H1 (cell line): ENCODE data around the gene VRK2. TPM values are rescaled to one million over a fixed set of nuclear protein-coding genes. Genes with fewer than 3 reads are reported as not detected.

Experiments
- CTCF ChIA-PET: fragments of 300-600 bp; sonication (Branson Sonifier 250); formaldehyde crosslinking; loops from one replicate; lab custom pipeline; 2021; ENCODE audit not compliant: partially characterized antibody; lab: Charles Lee
- POLR2A ChIA-PET: fragments of 300-600 bp; sonication (Branson Sonifier 250); formaldehyde crosslinking; loops from one replicate; lab custom pipeline; 2021; ENCODE audit warnings: inconsistent platforms; ENCODE audit not compliant: partially characterized antibody; lab: Charles Lee
- DNase-seq, 2 experiments: peaks; one replicate each; pipeline versions ENCODE4 v3.0.0 to v3.0.0-alpha.2; 2010 to 2022; ENCODE audit warnings: low spot score in 2 of 2, low read depth in 1 of 2, mixed read lengths in 1 of 2
- FAIRE-seq: peaks from 2 replicates; lab custom pipeline; 2011; peaks lifted over from hg19 to GRCh38; lab: Jason Lieb, UNC
- H2AFZ ChIP-seq: 2 replicates; pipeline ENCODE4 v1.8.1; 2012; ENCODE audit warnings: low read length, inconsistent platforms
- H2AK5ac ChIP-seq: 2 replicates; pipeline ENCODE4 v1.6.1; 2013; ENCODE audit warnings: low read depth, low read length
- H2BK120ac ChIP-seq: replicated peaks from 2 replicates; pipeline ENCODE3; 2013; ENCODE audit warnings: low read depth, low read length, inconsistent platforms
- H2BK12ac ChIP-seq: 2 replicates; pipeline ENCODE4 v1.6.1; 2013; ENCODE audit warnings: low read depth, low read length
- H2BK15ac ChIP-seq: 2 replicates; pipeline ENCODE4 v1.6.1; 2013; ENCODE audit warnings: low read length
- H2BK20ac ChIP-seq: 2 replicates; pipeline ENCODE4 v1.6.1; 2013; ENCODE audit warnings: low read length
- H2BK5ac ChIP-seq: 2 replicates; pipeline ENCODE4 v1.6.1; 2013; ENCODE audit warnings: low read depth, low read length
- H3K14ac ChIP-seq: 2 replicates; pipeline ENCODE4 v1.6.1; 2013; ENCODE audit warnings: inconsistent platforms; ENCODE audit not compliant: insufficient read length
- H3K18ac ChIP-seq: 2 replicates; pipeline ENCODE4 v1.6.1; 2013; ENCODE audit warnings: low read length; ENCODE audit errors: extremely low read depth
- H3K23ac ChIP-seq: 2 replicates; pipeline ENCODE4 v1.6.1; 2013; ENCODE audit warnings: inconsistent platforms; ENCODE audit not compliant: insufficient read length
- H3K23me2 ChIP-seq: 2 replicates; pipeline ENCODE4 v1.6.1; 2013; ENCODE audit warnings: low read depth, low read length
- H3K27ac ChIP-seq: 2 replicates; pipeline ENCODE4 v1.6.1; 2011; ENCODE audit warnings: low read depth, low read length, inconsistent platforms
- H3K27me3 ChIP-seq, 4 experiments: replicated peaks in 1 of 4; 1 replicate in 1 of 4; 2 replicates in 3 of 4; pipeline versions ENCODE4 v1.6.1 to v1.8.1; 2011 to 2013; ENCODE audit warnings: low read length in 3 of 4, mild to moderate bottlenecking in 3 of 4, inconsistent platforms in 2 of 4, mixed read lengths in 2 of 4, moderate library complexity in 1 of 4; ENCODE audit not compliant: control insufficient read depth in 3 of 4, insufficient read depth in 3 of 4; ENCODE audit errors: extremely low read depth in 1 of 4
- H3K36me3 ChIP-seq, 4 experiments: 2 replicates each; pipeline versions ENCODE4 v1.6.1 to v1.8.1; 2011 to 2013; ENCODE audit warnings: mild to moderate bottlenecking in 4 of 4, low read length in 3 of 4, moderate library complexity in 2 of 4, control low read depth in 1 of 4, inconsistent platforms in 1 of 4; ENCODE audit not compliant: insufficient read depth in 4 of 4, control insufficient read depth in 2 of 4
- H3K4ac ChIP-seq: replicated peaks from 2 replicates; pipeline ENCODE3; 2013; ENCODE audit warnings: low read length, low read depth, mixed read lengths, inconsistent platforms; ENCODE audit not compliant: insufficient read length
- H3K4me1 ChIP-seq, 4 experiments: replicated peaks in 1 of 4; 1 replicate in 1 of 4; 2 replicates in 3 of 4; pipeline versions ENCODE4 v1.6.1 to v1.8.1; 2011 to 2013; ENCODE audit warnings: low read length in 3 of 4, inconsistent platforms in 2 of 4, mixed read lengths in 1 of 4; ENCODE audit not compliant: insufficient read depth in 4 of 4, control insufficient read depth in 3 of 4
- H3K4me2 ChIP-seq, 2 experiments: 2 replicates each; pipeline versions ENCODE4 v1.6.1 to v1.8.1; 2011 to 2013; ENCODE audit warnings: low read depth in 2 of 2, low read length in 2 of 2, control low read depth in 1 of 2, inconsistent platforms in 1 of 2, mild to moderate bottlenecking in 1 of 2; ENCODE audit not compliant: insufficient read depth in 1 of 2
- H3K4me3 ChIP-seq, 4 experiments: fragments of 200-600, 300-600 bp in 1 of 4; sonication (generic), shearing (Covaris generic), sonication (Bioruptor Twin) in 1 of 4; 2 replicates each; pipeline versions ENCODE4 v1.5.1 to v1.8.1; 2011 to 2016; ENCODE audit warnings: low read length in 4 of 4, low read depth in 3 of 4, control low read depth in 2 of 4, inconsistent platforms in 2 of 4, mild to moderate bottlenecking in 2 of 4, mixed read lengths in 1 of 4, moderate library complexity in 1 of 4; ENCODE audit not compliant: insufficient read depth in 2 of 4; ENCODE audit errors: extremely low read depth in 1 of 4
- H3K56ac ChIP-seq: replicated peaks from 2 replicates; pipeline ENCODE3; 2013; ENCODE audit warnings: low read depth, mild to moderate bottlenecking, mixed read lengths, low read length, inconsistent platforms; ENCODE audit not compliant: insufficient read length
- H3K79me1 ChIP-seq: 2 replicates; pipeline ENCODE4 v1.6.1; 2013; ENCODE audit warnings: low read depth, low read length, control low read depth
- H3K79me2 ChIP-seq, 2 experiments: 2 replicates each; pipeline versions ENCODE4 v1.6.1 to v1.8.1; 2012 to 2013; ENCODE audit warnings: low read length in 2 of 2, mild to moderate bottlenecking in 2 of 2, inconsistent platforms in 1 of 2; ENCODE audit not compliant: insufficient read depth in 2 of 2, control insufficient read depth in 1 of 2
- H3K9ac ChIP-seq, 4 experiments: replicated peaks in 1 of 4; 1 replicate in 1 of 4; 2 replicates in 3 of 4; pipeline versions ENCODE4 v1.6.1 to v1.8.1; 2011 to 2013; ENCODE audit warnings: low read depth in 3 of 4, low read length in 3 of 4, control low read depth in 2 of 4, mild to moderate bottlenecking in 2 of 4, moderate library complexity in 2 of 4, inconsistent platforms in 1 of 4; ENCODE audit errors: extremely low read depth in 1 of 4
- H3K9me3 ChIP-seq, 2 experiments: 2 replicates each; pipeline versions ENCODE4 v1.6.1 to v1.8.1; 2012 to 2013; ENCODE audit warnings: mild to moderate bottlenecking in 2 of 2, moderate library complexity in 2 of 2, control low read depth in 1 of 2, inconsistent platforms in 1 of 2, low read depth in 1 of 2, low read length in 1 of 2, mixed read lengths in 1 of 2; ENCODE audit not compliant: insufficient read depth in 2 of 2
- H4K20me1 ChIP-seq, 2 experiments: replicated peaks in 1 of 2; 2 replicates each; pipeline versions ENCODE3 to v1.8.1; 2011 to 2013; ENCODE audit warnings: inconsistent platforms in 2 of 2, low read length in 2 of 2, mild to moderate bottlenecking in 1 of 2; ENCODE audit not compliant: insufficient read depth in 2 of 2, control insufficient read depth in 1 of 2
- H4K5ac ChIP-seq: 2 replicates; pipeline ENCODE4 v1.6.1; 2013; ENCODE audit warnings: low read length, low read depth, mixed read lengths, inconsistent platforms; ENCODE audit not compliant: insufficient read length
- H4K8ac ChIP-seq: 2 replicates; pipeline ENCODE4 v1.8.0; 2013; ENCODE audit warnings: mild to moderate bottlenecking, moderate library complexity, low read length, inconsistent platforms; ENCODE audit not compliant: insufficient read depth; ENCODE audit errors: extremely low read depth
- H4K91ac ChIP-seq: replicated peaks from 2 replicates; pipeline ENCODE3; 2013; ENCODE audit warnings: low read length, mixed read lengths, inconsistent platforms; ENCODE audit not compliant: insufficient read length
- BRCA1 ChIP-seq: IDR thresholded peaks from 2 replicates; pipeline ENCODE4 v1.6.1; 2012; ENCODE audit warnings: low read depth, low read length, improper control_type of control experiment
- CBX8 ChIP-seq: fragments of 300-800, 300-1000 bp; sonication (generic); IDR thresholded peaks from 2 replicates; pipeline ENCODE4 v1.7.1; 2016; ENCODE audit warnings: low read depth, low read length, borderline replicate concordance
- CTCF ChIP-seq, 3 experiments: IDR thresholded peaks; 1 replicate in 2 of 3; 2 replicates in 1 of 3; pipeline versions ENCODE4 v1.5.1 to v1.6.1; 2011; ENCODE audit warnings: low read length in 3 of 3, mild to moderate bottlenecking in 3 of 3, inconsistent platforms in 2 of 3, low read depth in 1 of 3, moderate library complexity in 1 of 3; ENCODE audit not compliant: insufficient read depth in 1 of 3; ENCODE audit errors: control extremely low read depth in 1 of 3
- NANOG ChIP-seq: IDR thresholded peaks from 2 replicates; pipeline ENCODE4 v1.6.1; 2011; ENCODE audit warnings: low read length, low read depth, mild to moderate bottlenecking, inconsistent platforms; ENCODE audit not compliant: insufficient read depth, poor library complexity, severe bottlenecking
- PHF8 ChIP-seq: fragments of 200-600 bp; sonication (generic); conservative IDR thresholded peaks from 2 replicates; pipeline ENCODE4 v1.7.1; 2012; ENCODE audit warnings: low read depth, mild to moderate bottlenecking, inconsistent platforms, low read length, moderate library complexity
- POU5F1 ChIP-seq: IDR thresholded peaks from 2 replicates; pipeline ENCODE4 v1.6.1; 2011; ENCODE audit warnings: low read depth, mild to moderate bottlenecking, low read length, moderate library complexity
- WGBS, 2 experiments: shearing (Covaris generic) in 1 of 2; methylation state at CpG; one replicate each; pipeline versions ENCODE4 v1.1.6 to v1.1.7; 2013 to 2015; ENCODE audit warnings: low lambda C conversion rate in 2 of 2, mixed read lengths in 2 of 2, inconsistent platforms in 1 of 2, low coverage in 1 of 2, missing lambda C conversion rate in 1 of 2; ENCODE audit not compliant: insufficient replicate concordance in 2 of 2, insufficient coverage in 1 of 2, insufficient read length in 1 of 2; ENCODE audit errors: extremely low coverage in 1 of 2, missing lambda C conversion rate in 1 of 2; 5-methylcytosine and 5-hydroxymethylcytosine counted together
- polyA plus RNA-seq, 7 experiments: library from polyadenylated mRNA; depleted of rRNA in 3 of 7; stranded (reverse) in 5 of 7; unstranded in 2 of 7; fragments of >200 nt in 5 of 7; fragments of 200-250 nt in 2 of 7; gene quantifications; 1 replicate in 5 of 7; 2 replicates in 1 of 7; 4 replicates in 1 of 7; pipeline versions ENCODE4 v1.2.1 to v1.2.3, GENCODE V29; 2011 to 2013; ENCODE audit warnings: missing spikeins in 2 of 7, mixed read lengths in 2 of 7
- total RNA-seq: library from RNA; stranded (reverse); fragmentation: NEBNext Ultra II Directional; extraction: Animal tissue kit (Norgen Biotek cat#: 25700); gene quantifications from 2 replicates; pipeline ENCODE4 v1.2.1, GENCODE V29; 2021
- TF ChIP-seq, protein P1 (sequence below): IDR thresholded peaks from 2 replicates; pipeline ENCODE4 v1.6.1; 2012; ENCODE audit warnings: inconsistent platforms
- TF ChIP-seq, protein P2 (sequence below): IDR thresholded peaks from 2 replicates; pipeline ENCODE4 v1.6.1; 2012; ENCODE audit warnings: low read length, inconsistent platforms

VRK2 gene
- total and polyA plus RNA-seq, 2 of the 8 experiments (the other 6 are each of a cell fraction or from before 2014, with no cell fraction given): 7.6 to 27.8 TPM

DNA sequence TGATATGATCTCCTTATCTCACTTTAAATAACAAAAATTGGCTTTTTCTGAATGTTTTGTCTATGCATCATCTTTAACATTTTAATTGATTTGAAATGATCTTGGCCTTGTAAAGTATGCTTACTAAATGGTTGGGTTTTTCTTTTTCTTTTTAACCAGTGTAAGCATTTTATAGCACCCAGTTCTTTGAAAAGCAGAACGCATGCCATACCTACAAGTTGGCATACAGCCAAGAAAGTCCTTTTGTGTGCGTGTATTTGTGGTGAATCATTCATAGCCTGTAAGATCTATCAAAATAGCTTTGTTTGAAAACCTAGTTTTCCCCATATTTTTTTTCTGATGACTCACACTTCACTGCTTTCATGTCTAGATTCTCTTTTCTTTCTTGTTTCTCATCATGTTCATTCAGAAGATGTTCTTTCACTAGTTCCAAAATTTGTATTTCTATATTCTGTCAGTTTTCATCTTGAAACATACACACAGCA lies 4.1 kb upstream of the VRK2 start:
- no peak overlapping the region for H2BK15ac ChIP-seq
- H3K14ac ChIP-seq: no peak overlapping the region
- WGBS, 2 experiments: 44% methylated on average over 2 of the region's 2 CpGs; no CpG with 5 or more reads in 1 of the 2 experiments
- H2AFZ ChIP-seq: no peak overlapping the region
- no peak overlapping the region for H3K9ac ChIP-seq
- H3K27me3 ChIP-seq: peaks cover 0 to 1% (median 0%) of the 10 kb centered on the region in 4 experiments; a peak in 1 of 7 replicates
- H3K79me2 ChIP-seq: peaks cover 0 to under 1% of the 10 kb centered on the region in 2 experiments; a peak in 1 of 4 replicates
- ChIA-PET POLR2A (no interaction called here), CTCF (interaction anchor here (0.9 kb wide), 1 partner anchor 10 kb away, joined by 3 read pairs; no protein-coding TSS in a partner anchor)
- no peak overlapping the region for H2BK20ac ChIP-seq
- H2AK5ac ChIP-seq: no peak overlapping the region
- no peak overlapping the region for H3K23ac ChIP-seq
- no peak overlapping the region for H3K18ac ChIP-seq
- H3K56ac ChIP-seq: no peak overlapping the region
- no peaks in the 10 kb centered on the region for H4K20me1 ChIP-seq
- H3K23me2 ChIP-seq: 0 out of 2 replicates have a peak, but pooled peaks cover 2% of the 10 kb centered on the region
- DNase-seq (no peak), FAIRE-seq (no peak)
- no peak overlapping the region for H2BK5ac ChIP-seq
- no peaks in the 10 kb centered on the region for H3K9me3 ChIP-seq
- no peak overlapping the region for H2BK120ac ChIP-seq
- no peaks in the 10 kb centered on the region for H3K79me1 ChIP-seq
- no peak overlapping the region for H3K4ac ChIP-seq
- H3K27ac ChIP-seq: no peak overlapping the region
- no peak overlapping the region for H2BK12ac ChIP-seq
- no peaks in the 10 kb centered on the region for H3K36me3 ChIP-seq
- H4K8ac ChIP-seq: no peak overlapping the region
- no peak overlapping the region for H4K91ac ChIP-seq
- no peak overlapping the region for H3K4me2 ChIP-seq
- peaks cover 0 to 8% (median 3%) of the 10 kb centered on the region in 4 experiments; a peak in 2 of 7 replicates for H3K4me1 ChIP-seq
- H3K4me3 ChIP-seq: no peak overlapping the region
- no peak overlapping the region for H4K5ac ChIP-seq
- no peak for TF ChIP-seq BRCA1
- no peak for TF ChIP-seq NANOG
- TF ChIP-seq CTCF (IDR thresholded peaks at IDR 0.05; ENCODE audit: control extremely low read depth in 1 of 3, insufficient read depth in 1 of 3, low read depth in 1 of 3, low read length in 3 of 3): no peak
- no peak for TF ChIP-seq CBX8
- no peak for TF ChIP-seq POU5F1
- TF ChIP-seq PHF8: no peak
- TF ChIP-seq, protein P1, sequence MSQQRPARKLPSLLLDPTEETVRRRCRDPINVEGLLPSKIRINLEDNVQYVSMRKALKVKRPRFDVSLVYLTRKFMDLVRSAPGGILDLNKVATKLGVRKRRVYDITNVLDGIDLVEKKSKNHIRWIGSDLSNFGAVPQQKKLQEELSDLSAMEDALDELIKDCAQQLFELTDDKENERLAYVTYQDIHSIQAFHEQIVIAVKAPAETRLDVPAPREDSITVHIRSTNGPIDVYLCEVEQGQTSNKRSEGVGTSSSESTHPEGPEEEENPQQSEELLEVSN: no peak
- TF ChIP-seq, protein P2, sequence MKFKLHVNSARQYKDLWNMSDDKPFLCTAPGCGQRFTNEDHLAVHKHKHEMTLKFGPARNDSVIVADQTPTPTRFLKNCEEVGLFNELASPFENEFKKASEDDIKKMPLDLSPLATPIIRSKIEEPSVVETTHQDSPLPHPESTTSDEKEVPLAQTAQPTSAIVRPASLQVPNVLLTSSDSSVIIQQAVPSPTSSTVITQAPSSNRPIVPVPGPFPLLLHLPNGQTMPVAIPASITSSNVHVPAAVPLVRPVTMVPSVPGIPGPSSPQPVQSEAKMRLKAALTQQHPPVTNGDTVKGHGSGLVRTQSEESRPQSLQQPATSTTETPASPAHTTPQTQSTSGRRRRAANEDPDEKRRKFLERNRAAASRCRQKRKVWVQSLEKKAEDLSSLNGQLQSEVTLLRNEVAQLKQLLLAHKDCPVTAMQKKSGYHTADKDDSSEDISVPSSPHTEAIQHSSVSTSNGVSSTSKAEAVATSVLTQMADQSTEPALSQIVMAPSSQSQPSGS: no peak
